C4-2B (cell line): ENCODE results near the gene DUXB.

Source experiments
- H3K27ac ChIP-seq: fragments of 450-650 bp; 2 replicates; pipeline ENCODE4 v1.5.1; 2017
- ZFX ChIP-seq: fragments of 450-650 bp; IDR thresholded peaks from 2 replicates; pipeline ENCODE4 v1.6.1; 2017
- TF ChIP-seq, protein P1 (sequence below): fragments of 450-650 bp; conservative IDR thresholded peaks from 2 replicates; pipeline ENCODE4 v1.5.1; 2017; ENCODE audit warnings: mild to moderate bottlenecking

DUXB gene

DNA sequence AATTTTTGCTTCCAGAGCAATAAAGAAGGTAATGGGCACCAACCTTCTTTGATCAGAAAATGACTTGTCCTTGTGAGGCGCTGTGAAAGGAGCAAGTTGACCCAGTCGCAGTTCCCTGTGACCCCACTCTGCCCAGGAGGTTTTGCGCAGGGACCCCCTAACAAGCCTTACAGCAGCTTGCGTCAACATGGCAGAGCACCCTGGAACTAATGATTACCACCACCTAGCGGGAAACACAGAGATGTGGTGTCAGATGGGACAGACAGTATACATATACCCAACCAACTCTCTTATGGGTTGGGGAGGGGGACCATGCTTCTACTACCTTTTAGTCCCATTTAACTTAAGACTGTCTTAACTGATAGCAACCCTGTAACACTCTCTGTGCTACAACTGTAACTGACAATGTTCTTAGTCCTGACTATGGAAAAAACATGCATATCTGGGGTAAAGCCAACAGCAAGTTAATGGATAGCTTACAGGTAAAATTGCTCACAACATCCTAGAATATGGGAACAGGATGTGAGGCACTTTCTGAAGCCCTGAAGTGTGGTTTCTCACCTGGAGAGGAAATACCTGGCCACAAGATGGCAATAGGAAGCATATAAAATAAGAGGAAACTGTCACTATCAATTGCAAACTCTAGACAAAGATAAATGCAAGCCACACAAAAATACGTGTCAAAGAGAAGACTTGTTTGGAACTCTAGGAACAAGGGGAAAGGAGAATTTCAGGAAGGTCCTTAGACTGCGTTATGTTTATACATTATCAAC lies 56.8 kb downstream of the DUXB start:
- no peak for TF ChIP-seq ZFX
- TF ChIP-seq, protein P1, sequence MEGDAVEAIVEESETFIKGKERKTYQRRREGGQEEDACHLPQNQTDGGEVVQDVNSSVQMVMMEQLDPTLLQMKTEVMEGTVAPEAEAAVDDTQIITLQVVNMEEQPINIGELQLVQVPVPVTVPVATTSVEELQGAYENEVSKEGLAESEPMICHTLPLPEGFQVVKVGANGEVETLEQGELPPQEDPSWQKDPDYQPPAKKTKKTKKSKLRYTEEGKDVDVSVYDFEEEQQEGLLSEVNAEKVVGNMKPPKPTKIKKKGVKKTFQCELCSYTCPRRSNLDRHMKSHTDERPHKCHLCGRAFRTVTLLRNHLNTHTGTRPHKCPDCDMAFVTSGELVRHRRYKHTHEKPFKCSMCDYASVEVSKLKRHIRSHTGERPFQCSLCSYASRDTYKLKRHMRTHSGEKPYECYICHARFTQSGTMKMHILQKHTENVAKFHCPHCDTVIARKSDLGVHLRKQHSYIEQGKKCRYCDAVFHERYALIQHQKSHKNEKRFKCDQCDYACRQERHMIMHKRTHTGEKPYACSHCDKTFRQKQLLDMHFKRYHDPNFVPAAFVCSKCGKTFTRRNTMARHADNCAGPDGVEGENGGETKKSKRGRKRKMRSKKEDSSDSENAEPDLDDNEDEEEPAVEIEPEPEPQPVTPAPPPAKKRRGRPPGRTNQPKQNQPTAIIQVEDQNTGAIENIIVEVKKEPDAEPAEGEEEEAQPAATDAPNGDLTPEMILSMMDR: peak; percentile 32

More for the DNA sequence above, 56.8 kb downstream of the DUXB start:
- no peak overlapping the region for H3K27ac ChIP-seq
